WTC11 (cell line): Measurements from ENCODE around the gene DHRS1. TPM values are rescaled to one million over a fixed set of nuclear protein-coding genes. Genes with fewer than 3 reads are reported as not detected.

Experiments used
- AFF4 ChIP-seq: sonication (generic); formaldehyde crosslinking; IDR thresholded peaks from 2 replicates; pipeline ENCODE4 v1.8.1; 2023; ENCODE audit warnings: mild to moderate bottlenecking, missing genetic modification reagents, borderline replicate concordance
- ATF1 ChIP-seq: sonication (generic); formaldehyde crosslinking; IDR thresholded peaks from 2 replicates; pipeline ENCODE4 v1.8.1; 2023; ENCODE audit warnings: mild to moderate bottlenecking, moderate library complexity, missing genetic modification reagents
- ATF3 ChIP-seq: sonication (generic); formaldehyde crosslinking; conservative IDR thresholded peaks from 2 replicates; pipeline ENCODE4 v1.8.1; 2022; ENCODE audit warnings: mild to moderate bottlenecking, missing genetic modification reagents
- CBFB ChIP-seq: sonication (generic); formaldehyde crosslinking; IDR thresholded peaks from 2 replicates; pipeline ENCODE4 v1.8.1; 2022; ENCODE audit warnings: mild to moderate bottlenecking, low read depth, missing genetic modification reagents
- CREB1 ChIP-seq: sonication (generic); formaldehyde crosslinking; IDR thresholded peaks from 2 replicates; pipeline ENCODE4 v1.8.0; 2023; ENCODE audit warnings: mild to moderate bottlenecking, missing genetic modification reagents
- CREM ChIP-seq: sonication (generic); formaldehyde crosslinking; IDR thresholded peaks from 2 replicates; pipeline ENCODE4 v1.8.1; 2022; ENCODE audit warnings: mild to moderate bottlenecking, missing genetic modification reagents, moderate library complexity
- CTCF ChIP-seq: fragments of 200-600 bp; IDR thresholded peaks from 2 replicates; pipeline ENCODE4 v1.8.0; 2022; ENCODE audit warnings: antibody characterized with exemption
- E2F4 ChIP-seq: sonication (generic); formaldehyde crosslinking; IDR thresholded peaks from 2 replicates; pipeline ENCODE4 v1.8.1; 2022; ENCODE audit warnings: low read depth, mild to moderate bottlenecking, moderate library complexity, missing genetic modification reagents, borderline replicate concordance
- E2F5 ChIP-seq: sonication (generic); formaldehyde crosslinking; IDR thresholded peaks from 2 replicates; pipeline ENCODE4 v1.8.1; 2022; ENCODE audit warnings: mild to moderate bottlenecking, moderate library complexity, missing genetic modification reagents
- IRF2 ChIP-seq: sonication (generic); formaldehyde crosslinking; IDR thresholded peaks from 2 replicates; pipeline ENCODE4 v1.8.0; 2022; ENCODE audit warnings: low read depth, missing genetic modification reagents, borderline replicate concordance
- JAZF1 ChIP-seq: fragments of 250-450 bp; sonication (Bioruptor Pico); IDR thresholded peaks from 2 replicates; pipeline ENCODE4 v1.9.0; 2021; ENCODE audit warnings: moderate library complexity, mild to moderate bottlenecking, inconsistent platforms
- KAT7 ChIP-seq: sonication (generic); formaldehyde crosslinking; IDR thresholded peaks from 2 replicates; pipeline ENCODE4 v1.8.1; 2023; ENCODE audit warnings: missing genetic modification reagents, mild to moderate bottlenecking, borderline replicate concordance
- MLX ChIP-seq: sonication (generic); formaldehyde crosslinking; IDR thresholded peaks from 2 replicates; pipeline ENCODE4 v1.8.1; 2023; ENCODE audit warnings: mild to moderate bottlenecking, missing genetic modification reagents, moderate library complexity
- NFATC4 ChIP-seq: fragments of 250-450 bp; sonication (Bioruptor Pico); IDR thresholded peaks from 2 replicates; pipeline ENCODE4 v1.9.0; 2021; ENCODE audit warnings: mild to moderate bottlenecking
- NR2C2 ChIP-seq: sonication (generic); formaldehyde crosslinking; IDR thresholded peaks from 2 replicates; pipeline ENCODE4 v1.8.0; 2022; ENCODE audit warnings: mild to moderate bottlenecking, missing genetic modification reagents
- NR3C1 ChIP-seq: sonication (generic); formaldehyde crosslinking; conservative IDR thresholded peaks from 2 replicates; pipeline ENCODE4 v1.8.1; 2023; ENCODE audit warnings: low read depth, mild to moderate bottlenecking, missing genetic modification reagents
- SMAD4 ChIP-seq: sonication (generic); formaldehyde crosslinking; IDR thresholded peaks from 2 replicates; pipeline ENCODE4 v1.8.0; 2022; ENCODE audit warnings: mild to moderate bottlenecking, missing genetic modification reagents
- TP53 ChIP-seq: sonication (generic); formaldehyde crosslinking; IDR thresholded peaks from 2 replicates; pipeline ENCODE4 v1.8.1; 2023; ENCODE audit warnings: mild to moderate bottlenecking, missing genetic modification reagents
- USF1 ChIP-seq: sonication (generic); formaldehyde crosslinking; IDR thresholded peaks from 2 replicates; pipeline ENCODE4 v1.8.0; 2022; ENCODE audit warnings: mild to moderate bottlenecking, missing genetic modification reagents
- USF2 ChIP-seq: sonication (generic); formaldehyde crosslinking; IDR thresholded peaks from 2 replicates; pipeline ENCODE4 v1.8.1; 2023; ENCODE audit warnings: mild to moderate bottlenecking, missing genetic modification reagents, moderate library complexity
- ZBTB21 ChIP-seq: sonication (generic); formaldehyde crosslinking; IDR thresholded peaks from 2 replicates; pipeline ENCODE4 v1.8.1; 2023; ENCODE audit warnings: mild to moderate bottlenecking, missing genetic modification reagents, borderline replicate concordance
- ZNF281 ChIP-seq: sonication (generic); formaldehyde crosslinking; IDR thresholded peaks from 2 replicates; pipeline ENCODE4 v1.8.0; 2023; ENCODE audit warnings: mild to moderate bottlenecking, missing genetic modification reagents
- ZNF317 ChIP-seq: sonication (generic); formaldehyde crosslinking; IDR thresholded peaks from 2 replicates; pipeline ENCODE4 v1.8.1; 2023; ENCODE audit warnings: low read depth, mild to moderate bottlenecking, moderate library complexity, missing genetic modification reagents, borderline replicate concordance
- ZNF416 ChIP-seq: fragments of 250-450 bp; sonication (Bioruptor Pico); IDR thresholded peaks from 2 replicates; pipeline ENCODE4 v1.9.0; 2021; ENCODE audit warnings: mild to moderate bottlenecking, inconsistent platforms
- ZNF423 ChIP-seq: fragments of 250-450 bp; sonication (Bioruptor Pico); IDR thresholded peaks from 2 replicates; pipeline ENCODE4 v2.1.2; 2022; ENCODE audit warnings: mild to moderate bottlenecking, moderate library complexity
- total RNA-seq: library from RNA; stranded (reverse); gene quantifications from 3 replicates; pipeline ENCODE4 v1.2.3, GENCODE V29; 2021

Gene DHRS1
- total RNA-seq, 1 experiment from 2014 or later: 13.9 TPM

- TF ChIP-seq CREB1 (CRISPR knock-in tag) (no peak), JAZF1 (CRISPR knock-in tag) (no peak), ZNF423 (CRISPR knock-in tag) (no peak), USF1 (CRISPR knock-in tag) (peak; percentile 88), CBFB (CRISPR knock-in tag) (no peak), IRF2 (CRISPR knock-in tag) (no peak), E2F5 (0 out of 2 replicates have a peak, but pooled peaks have one; percentile 39), ZBTB21 (peak; percentile 83; the same call in 1 of the 2 replicates), ATF3 (no peak), MLX (no peak), KAT7 (CRISPR knock-in tag) (no peak), CTCF (no peak), ZNF317 (CRISPR knock-in tag) (no peak), NR2C2 (CRISPR knock-in tag) (no peak), USF2 (peak; percentile 79), ZNF416 (CRISPR knock-in tag) (no peak), CREM (CRISPR knock-in tag) (0 out of 2 replicates have a peak, but pooled peaks have one; percentile 26), ZNF281 (CRISPR knock-in tag) (no peak), AFF4 (CRISPR knock-in tag) (no peak), NR3C1 (no peak), NFATC4 (CRISPR knock-in tag) (no peak), E2F4 (CRISPR knock-in tag) (no peak), TP53 (CRISPR knock-in tag) (peak; percentile 83; the same call in 1 of the 2 replicates), ATF1 (no peak), SMAD4 (CRISPR knock-in tag) (peak; percentile 60; the same call in 1 of the 2 replicates)
Observed at GRCh38 chr14:24315807-24316596, 16.4 kb upstream of the DHRS1 start (continued).
